Panc1 (cell line): ENCODE results near the gene UST. TPM values are rescaled to one million over a fixed set of nuclear protein-coding genes. Genes with fewer than 3 reads are reported as not detected.

Source experiments
- ATAC-seq: fragments of 200-7000 bp; cut with Tn5 transposase; 2 replicates; pipeline ENCODE4 v1.9.1; 2020; ENCODE audit warnings: mild to moderate bottlenecking, moderate library complexity
- BruUV-seq: library from RNA; stranded (reverse); fragments of 400-500 nt; replicated peaks from 2 replicates; lab custom pipeline; 2021; lab: Mats Ljungman, UMichigan
- CTCF ChIA-PET: fragments of 300-600 bp; sonication (Branson Sonifier 250); formaldehyde crosslinking; loops from one replicate; lab custom pipeline; 2022; ENCODE audit warnings: antibody characterized with exemption; lab: Charles Lee
- POLR2A ChIA-PET: fragments of 300-600 bp; sonication (Branson Sonifier 250); formaldehyde crosslinking; loops from one replicate; lab custom pipeline; 2022; ENCODE audit warnings: antibody characterized with exemption; lab: Charles Lee
- DNase-seq: peaks from one replicate; pipeline ENCODE4 v3.0.0-alpha.2; 2010; ENCODE audit warnings: low read depth, low spot score
- H3K27ac ChIP-seq: 2 replicates; pipeline ENCODE4 v1.5.1; 2011; ENCODE audit warnings: mild to moderate bottlenecking, low read length, inconsistent platforms
- H3K27me3 ChIP-seq: fragments of 200-500 bp; sonication (Bioruptor generic); 2 replicates; pipeline ENCODE4 v1.6.0; 2014; ENCODE audit warnings: low read length, inconsistent platforms; ENCODE audit not compliant: control insufficient read depth, insufficient read depth
- H3K36me3 ChIP-seq: fragments of 200-500 bp; sonication (Bioruptor generic); 2 replicates; pipeline ENCODE4 v1.5.1; 2014; ENCODE audit warnings: inconsistent platforms, mild to moderate bottlenecking, low read length, moderate library complexity; ENCODE audit not compliant: control insufficient read depth, insufficient read depth
- H3K4me1 ChIP-seq: 2 replicates; pipeline ENCODE4 v1.5.1; 2011; ENCODE audit warnings: inconsistent platforms, mild to moderate bottlenecking, low read length, moderate library complexity; ENCODE audit not compliant: control insufficient read depth, insufficient read depth
- H3K4me3 ChIP-seq, 2 experiments: 2 replicates each; pipeline ENCODE4 v1.5.1; 2011 to 2012; ENCODE audit warnings: low read depth in 2 of 2, low read length in 2 of 2, mild to moderate bottlenecking in 2 of 2, inconsistent platforms in 1 of 2, moderate library complexity in 1 of 2
- H3K9me3 ChIP-seq: fragments of 200-500 bp; sonication (Bioruptor generic); 2 replicates; pipeline ENCODE4 v1.5.1; 2014; ENCODE audit warnings: low read depth, mild to moderate bottlenecking, inconsistent platforms, low read length, moderate library complexity; ENCODE audit not compliant: control insufficient read depth, insufficient read depth
- POLR2AphosphoS5 ChIP-seq: IDR thresholded peaks from 2 replicates; pipeline ENCODE4 v1.6.1; 2012; ENCODE audit warnings: mild to moderate bottlenecking, low read depth, low read length, moderate library complexity
- SIN3A ChIP-seq: IDR thresholded peaks from 2 replicates; pipeline ENCODE4 v1.6.1; 2012; ENCODE audit warnings: low read depth, mild to moderate bottlenecking, low read length, moderate library complexity, borderline replicate concordance; ENCODE audit not compliant: insufficient read depth
- TCF7L2 ChIP-seq: IDR thresholded peaks from 2 replicates; pipeline ENCODE4 v1.6.1; 2011; ENCODE audit warnings: mild to moderate bottlenecking, low read depth, low read length, inconsistent platforms
- in situ Hi-C: cut with HindIII; loops from 2 replicates; pipeline ENCODE4 v1.10.0; 2016; ENCODE audit warnings: low sequenced_read_pairs, low pct_unique_long_range_greater_than_20kb
- intact Hi-C: fragments of 100-400 bp; cut with micrococcal nuclease; formaldehyde crosslinking; loops from one replicate; pipeline ENCODE4 v1.10.0; 2022; ENCODE audit not compliant: unreplicated experiment
- total RNA-seq: library from RNA; stranded (reverse); gene quantifications from one replicate; pipeline ENCODE4 v1.2.1, GENCODE V29; 2021; ENCODE audit not compliant: unreplicated experiment
- TF ChIP-seq, protein P1 (sequence below), 2 experiments: IDR thresholded peaks; 2 replicates each; pipeline ENCODE4 v1.6.1; 2011 to 2012; ENCODE audit warnings: low read depth in 2 of 2, control low read depth in 1 of 2, low read length in 1 of 2, mild to moderate bottlenecking in 1 of 2, moderate library complexity in 1 of 2; ENCODE audit not compliant: insufficient read depth in 1 of 2
- TF ChIP-seq, protein P2 (sequence below): fragments of 450-650 bp; IDR thresholded peaks from 2 replicates; pipeline ENCODE4 v1.5.1; 2017; ENCODE audit warnings: mild to moderate bottlenecking

Gene UST
- total RNA-seq, 1 experiment from 2014 or later = 0.15 TPM

DNA sequence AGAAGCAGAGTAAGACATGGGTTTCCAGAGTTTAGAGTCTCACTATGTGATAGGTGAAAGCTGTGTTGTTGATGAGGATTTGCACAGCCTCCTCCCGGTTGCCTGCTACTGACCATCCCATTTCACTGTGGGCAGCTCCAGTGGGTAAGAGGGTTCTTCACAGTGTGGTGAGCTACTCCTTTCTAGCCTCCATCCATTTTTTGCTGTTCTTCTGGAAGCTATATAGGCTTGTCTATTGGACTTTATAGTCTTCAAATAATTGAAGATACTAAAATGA, 13.4 kb downstream of the UST start:
- in situ Hi-C loops = no loop called here
- POLR2A ChIA-PET = no interaction called here
- CTCF ChIA-PET = no interaction called here

DNA sequence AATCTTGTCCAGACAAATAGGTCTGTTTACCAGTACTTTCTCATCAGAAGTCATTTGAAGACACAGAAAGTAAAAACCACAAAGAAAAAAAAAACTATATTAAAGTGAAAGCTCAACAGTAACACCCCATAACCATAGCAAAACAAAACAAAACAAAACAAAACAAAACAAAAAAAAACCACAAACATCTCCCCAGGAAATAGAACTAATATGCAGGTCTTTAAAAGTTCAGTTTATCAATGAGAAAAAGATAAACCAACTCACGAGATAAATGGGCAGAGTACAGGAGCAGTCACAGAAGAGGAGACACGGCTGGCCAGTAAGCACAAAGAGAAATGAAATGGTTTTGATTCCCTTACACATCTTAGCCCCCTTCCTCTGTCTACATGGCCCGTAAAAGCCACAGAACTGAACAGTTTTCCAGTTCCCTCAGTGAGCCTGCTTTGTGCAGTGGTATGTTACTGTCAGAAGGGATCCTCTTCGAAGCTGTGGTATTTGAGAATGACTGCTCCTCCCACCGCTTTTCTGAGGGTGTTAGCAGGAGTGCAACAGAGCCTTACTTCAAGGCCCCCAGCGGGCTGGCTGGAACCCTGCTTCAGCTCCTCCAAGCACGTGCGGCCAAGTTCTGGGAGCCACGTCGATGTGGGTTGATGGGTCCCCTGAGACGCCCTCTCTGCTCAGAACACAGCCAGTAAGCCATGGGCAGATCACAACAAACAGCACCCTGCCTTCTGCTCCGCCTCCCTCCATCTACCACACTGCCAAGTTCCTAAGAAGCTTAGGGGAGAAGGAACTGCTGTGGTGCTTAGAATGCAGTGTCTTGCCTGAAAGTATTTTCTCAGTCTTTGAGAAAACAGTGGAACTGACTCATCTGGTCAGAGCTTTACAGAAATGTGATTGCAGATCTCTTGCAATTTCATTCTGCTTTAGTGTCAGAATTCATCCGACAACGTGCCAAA, 14.0 kb downstream of the UST start:
- TF ChIP-seq, protein P1, sequence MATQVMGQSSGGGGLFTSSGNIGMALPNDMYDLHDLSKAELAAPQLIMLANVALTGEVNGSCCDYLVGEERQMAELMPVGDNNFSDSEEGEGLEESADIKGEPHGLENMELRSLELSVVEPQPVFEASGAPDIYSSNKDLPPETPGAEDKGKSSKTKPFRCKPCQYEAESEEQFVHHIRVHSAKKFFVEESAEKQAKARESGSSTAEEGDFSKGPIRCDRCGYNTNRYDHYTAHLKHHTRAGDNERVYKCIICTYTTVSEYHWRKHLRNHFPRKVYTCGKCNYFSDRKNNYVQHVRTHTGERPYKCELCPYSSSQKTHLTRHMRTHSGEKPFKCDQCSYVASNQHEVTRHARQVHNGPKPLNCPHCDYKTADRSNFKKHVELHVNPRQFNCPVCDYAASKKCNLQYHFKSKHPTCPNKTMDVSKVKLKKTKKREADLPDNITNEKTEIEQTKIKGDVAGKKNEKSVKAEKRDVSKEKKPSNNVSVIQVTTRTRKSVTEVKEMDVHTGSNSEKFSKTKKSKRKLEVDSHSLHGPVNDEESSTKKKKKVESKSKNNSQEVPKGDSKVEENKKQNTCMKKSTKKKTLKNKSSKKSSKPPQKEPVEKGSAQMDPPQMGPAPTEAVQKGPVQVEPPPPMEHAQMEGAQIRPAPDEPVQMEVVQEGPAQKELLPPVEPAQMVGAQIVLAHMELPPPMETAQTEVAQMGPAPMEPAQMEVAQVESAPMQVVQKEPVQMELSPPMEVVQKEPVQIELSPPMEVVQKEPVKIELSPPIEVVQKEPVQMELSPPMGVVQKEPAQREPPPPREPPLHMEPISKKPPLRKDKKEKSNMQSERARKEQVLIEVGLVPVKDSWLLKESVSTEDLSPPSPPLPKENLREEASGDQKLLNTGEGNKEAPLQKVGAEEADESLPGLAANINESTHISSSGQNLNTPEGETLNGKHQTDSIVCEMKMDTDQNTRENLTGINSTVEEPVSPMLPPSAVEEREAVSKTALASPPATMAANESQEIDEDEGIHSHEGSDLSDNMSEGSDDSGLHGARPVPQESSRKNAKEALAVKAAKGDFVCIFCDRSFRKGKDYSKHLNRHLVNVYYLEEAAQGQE (IDR thresholded peaks at IDR 0.05; ENCODE audit: insufficient read depth in 1 of 2, low read depth in 2 of 2, low read length in 1 of 2) = no peak
- no peak for TF ChIP-seq SIN3A
- TF ChIP-seq, protein P2, sequence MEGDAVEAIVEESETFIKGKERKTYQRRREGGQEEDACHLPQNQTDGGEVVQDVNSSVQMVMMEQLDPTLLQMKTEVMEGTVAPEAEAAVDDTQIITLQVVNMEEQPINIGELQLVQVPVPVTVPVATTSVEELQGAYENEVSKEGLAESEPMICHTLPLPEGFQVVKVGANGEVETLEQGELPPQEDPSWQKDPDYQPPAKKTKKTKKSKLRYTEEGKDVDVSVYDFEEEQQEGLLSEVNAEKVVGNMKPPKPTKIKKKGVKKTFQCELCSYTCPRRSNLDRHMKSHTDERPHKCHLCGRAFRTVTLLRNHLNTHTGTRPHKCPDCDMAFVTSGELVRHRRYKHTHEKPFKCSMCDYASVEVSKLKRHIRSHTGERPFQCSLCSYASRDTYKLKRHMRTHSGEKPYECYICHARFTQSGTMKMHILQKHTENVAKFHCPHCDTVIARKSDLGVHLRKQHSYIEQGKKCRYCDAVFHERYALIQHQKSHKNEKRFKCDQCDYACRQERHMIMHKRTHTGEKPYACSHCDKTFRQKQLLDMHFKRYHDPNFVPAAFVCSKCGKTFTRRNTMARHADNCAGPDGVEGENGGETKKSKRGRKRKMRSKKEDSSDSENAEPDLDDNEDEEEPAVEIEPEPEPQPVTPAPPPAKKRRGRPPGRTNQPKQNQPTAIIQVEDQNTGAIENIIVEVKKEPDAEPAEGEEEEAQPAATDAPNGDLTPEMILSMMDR = no peak
- H3K27ac ChIP-seq = no peak overlapping the region
- peak; percentile 56; the same call in 1 of the 2 replicates for ATAC-seq

More for the DNA sequence above, 13.4 kb downstream of the UST start:
- no peak for ATAC-seq
- no peak for DNase-seq
- intact Hi-C loops = no loop called here
- H3K4me3 ChIP-seq = no peak overlapping the region
- no peaks in the 10 kb centered on the region for H3K27me3 ChIP-seq
- H3K27ac ChIP-seq = no peak overlapping the region
- no peaks in the 10 kb centered on the region for H3K36me3 ChIP-seq
- no peak for TF ChIP-seq SIN3A
- TF ChIP-seq, protein P2 = no peak
- TF ChIP-seq, protein P1 (IDR thresholded peaks at IDR 0.05; ENCODE audit: insufficient read depth in 1 of 2, low read depth in 2 of 2, low read length in 1 of 2) = no peak
- no peak for TF ChIP-seq TCF7L2
- no peak for TF ChIP-seq POLR2AphosphoS5
- H3K4me1 ChIP-seq = no peaks in the 10 kb centered on the region
- no TSS peak for BruUV-seq
- no peaks in the 10 kb centered on the region for H3K9me3 ChIP-seq

More for the DNA sequence above, 14.0 kb downstream of the UST start:
- in situ Hi-C loops (no loop called here), intact Hi-C loops (no loop called here)
- H3K4me3 ChIP-seq = peak overlapping the region in 1 of 2 experiments; percentile 9; a peak in 1 of 4 replicates
- H3K27me3 ChIP-seq = no peaks in the 10 kb centered on the region
- no peaks in the 10 kb centered on the region for H3K4me1 ChIP-seq
- no TSS peak for BruUV-seq
- CTCF ChIA-PET = no interaction called here
- POLR2A ChIA-PET = no interaction called here
- DNase-seq = no peak
- H3K36me3 ChIP-seq = no peaks in the 10 kb centered on the region
- H3K9me3 ChIP-seq = no peaks in the 10 kb centered on the region
